Stimulated activated CD4-positive, alpha-beta T cell treated with anti-CD3 and anti-CD28 coated beads, Interleukin-12 subunit alpha, Interleukin-12 subunit beta, amount 100 ng/mL, for 24 hours (primary cell): ENCODE data around the gene SHROOM4.
A peak's percentile ranks its signal among the peaks of the same experiment; 100 is the strongest.

Experiments
- DNase-seq, 2 experiments: peaks; one replicate each; pipeline ENCODE4 v3.0.0-alpha.2; 2020; ENCODE audit warnings: low read depth in 2 of 2

The SHROOM4 gene

GRCh38 chrX:50618788-50619558 is 195.0 kb downstream of the SHROOM4 start:
- DNase-seq = no peak

GRCh38 chrX:50617183-50617582 is 196.8 kb downstream of the SHROOM4 start:
- DNase-seq = no peak

- no peak for DNase-seq
Measured at GRCh38 chrX:50615570-50616158, 198.3 kb downstream of the SHROOM4 start.

- no peak for DNase-seq
Measured at GRCh38 chrX:50614460-50614859, 199.5 kb downstream of the SHROOM4 start.

GRCh38 chrX:50613846-50614245 is 200.1 kb downstream of the SHROOM4 start:
- DNase-seq = no peak

GRCh38 chrX:50609796-50610195 is 204.2 kb downstream of the SHROOM4 start:
- DNase-seq = no peak

GRCh38 chrX:50606300-50606950 is 207.6 kb downstream of the SHROOM4 start:
- no peak for DNase-seq

GRCh38 chrX:50596056-50596455 is 217.9 kb downstream of the SHROOM4 start:
- no peak for DNase-seq

GRCh38 chrX:50594788-50595187 is 219.2 kb downstream of the SHROOM4 start:
- no peak for DNase-seq

- no peak for DNase-seq
Measured at GRCh38 chrX:50586980-50587379, 227.0 kb downstream of the SHROOM4 start.

- no peak for DNase-seq
Measured at GRCh38 chrX:50586407-50586806, 227.6 kb downstream of the SHROOM4 start.

GRCh38 chrX:50581405-50581804 is 232.6 kb downstream of the SHROOM4 start:
- no peak for DNase-seq

GRCh38 chrX:50579955-50580354 is 234.0 kb downstream of the SHROOM4 start:
- DNase-seq = peak in 1 of 2 experiments; percentile 2

- no peak for DNase-seq
Measured at GRCh38 chrX:50577326-50577725, 236.7 kb downstream of the SHROOM4 start.

- no peak for DNase-seq
Measured at GRCh38 chrX:50567636-50568035, 246.4 kb downstream of the SHROOM4 start.

GRCh38 chrX:50565718-50566117 is 248.3 kb downstream of the SHROOM4 start:
- no peak for DNase-seq
